Stimulated activated CD8-positive, alpha-beta memory T cell treated with anti-CD3 and anti-CD28 coated beads, Interleukin-15, amount 100 ng/mL, for 24 hours (primary cell): ENCODE results near the gene CIAPIN1.

Source experiments
- DNase-seq: peaks from one replicate; pipeline ENCODE4 v3.0.0-alpha.2; 2020; ENCODE audit warnings: low read depth

The CIAPIN1 gene

GRCh38 chr16:57447186-57447962 is at the start of gene CIAPIN1, which contains the start of gene COQ9:
Gene CIAPIN1 (minus strand): TSS chr16:57447385. CDS start chr16:57440928, 6,457 bp downstream.
Gene COQ9 (plus strand): TSS chr16:57447479. CDS start chr16:57447506, 27 bp downstream.
- DNase-seq = peak; percentile 78

GRCh38 chr16:57493767-57494166 is 46.6 kb upstream of the CIAPIN1 start:
- DNase-seq = no peak

- DNase-seq = no peak
Measured at GRCh38 chr16:57489229-57489628, 42.0 kb upstream of the CIAPIN1 start.

- DNase-seq = no peak
Measured at GRCh38 chr16:57486858-57487834, 40.0 kb upstream of the CIAPIN1 start.

GRCh38 chr16:57485916-57486857 is 39.0 kb upstream of the CIAPIN1 start, which contains the start of gene DOK4:
Gene DOK4 (minus strand): TSS chr16:57486493. CDS start chr16:57479507, 6,986 bp downstream.
- peak; percentile 68 for DNase-seq

GRCh38 chr16:57485091-57485915 is 38.1 kb upstream of the CIAPIN1 start:
- no peak for DNase-seq

- no peak for DNase-seq
Measured at GRCh38 chr16:57484515-57485005, 37.4 kb upstream of the CIAPIN1 start.

GRCh38 chr16:57483725-57484514 is 36.7 kb upstream of the CIAPIN1 start:
- no peak for DNase-seq

- DNase-seq = no peak
Measured at GRCh38 chr16:57482845-57483545, 35.8 kb upstream of the CIAPIN1 start.

- no peak for DNase-seq
Measured at GRCh38 chr16:57481421-57481820, 34.2 kb upstream of the CIAPIN1 start.

- no peak for DNase-seq
Measured at GRCh38 chr16:57480754-57481230, 33.6 kb upstream of the CIAPIN1 start.

- DNase-seq = no peak
Measured at GRCh38 chr16:57479976-57480753, 33.0 kb upstream of the CIAPIN1 start.

- DNase-seq = no peak
Measured at GRCh38 chr16:57479205-57479975, 32.2 kb upstream of the CIAPIN1 start.

GRCh38 chr16:57478396-57479204 is 31.4 kb upstream of the CIAPIN1 start:
- DNase-seq = no peak

GRCh38 chr16:57477531-57478202 is 30.5 kb upstream of the CIAPIN1 start:
- DNase-seq = no peak
